NCI-H82 (cell line): ENCODE measurements around the gene CACNB4.

ENCODE experiments used
- DNase-seq: peaks from one replicate; lab custom pipeline; 2025; lab: John Stamatoyannopoulos, UW

CACNB4 gene

DNA sequence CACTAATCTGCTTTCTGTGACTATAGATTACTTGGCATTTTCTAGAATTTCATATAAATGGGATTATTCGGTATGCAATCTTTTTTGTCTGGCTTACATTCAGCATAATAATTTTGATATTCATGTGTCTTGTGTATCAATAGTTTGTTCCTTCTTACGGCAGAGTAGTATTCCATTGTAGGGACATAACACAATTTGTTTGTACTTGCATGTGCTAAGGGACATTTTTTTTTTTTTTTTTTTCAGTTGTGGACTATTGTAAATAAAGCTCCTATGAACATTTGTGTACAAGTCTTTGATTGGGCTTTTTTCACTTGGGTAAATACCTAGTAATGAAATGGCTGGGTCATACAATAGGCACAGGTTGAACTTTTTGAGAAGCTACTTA, 315.7 kb downstream of the CACNB4 start:
- no peak for DNase-seq
